Pancreas (tissue), 10 donors: ENCODE measurements around the gene PARD3. TPM values are rescaled to one million over a fixed set of nuclear protein-coding genes. Genes with fewer than 3 reads are reported as not detected.

Experiments
- ATAC-seq, 4 donors: fragments of 200-7000 bp; cut with Tn5 transposase; one replicate each; pipeline versions ENCODE4 v1.8.0 to v1.9.1; 2020; ENCODE audit warnings: mild to moderate bottlenecking in 4 of 4, moderate library complexity in 4 of 4
- DNase-seq, 6 donors: peaks; one replicate each; pipeline ENCODE4 v3.0.0-alpha.2; 2020
- FAIRE-seq: peaks from 2 replicates; lab custom pipeline; 2012; peaks lifted over from hg19 to GRCh38; lab: Jason Lieb, UNC
- H3K27ac ChIP-seq, 4 donors: fragments of 200-600 bp; sonication (generic); 1 replicate in 3 of 4; 2 replicates in 1 of 4; pipeline versions ENCODE4 v1.5.0 to v1.8.0; 2020
- H3K27me3 ChIP-seq, 4 donors: fragments of 200-600 bp; one replicate each; pipeline ENCODE4 v1.8.0; 2021
- H3K36me3 ChIP-seq, 3 donors: fragments of 200-600 bp; sonication (generic) in 1 of 3; one replicate each; pipeline versions ENCODE4 v1.5.0 to v1.8.0; 2020 to 2021
- H3K4me1 ChIP-seq, 3 donors: fragments of 200-600 bp; one replicate each; pipeline ENCODE4 v1.8.0; 2021
- H3K4me3 ChIP-seq, 4 donors: fragments of 200-600 bp; sonication (generic) in 2 of 4; one replicate each; pipeline versions ENCODE4 v1.5.0 to v1.8.0; 2020 to 2021
- H3K9me3 ChIP-seq, 4 donors: fragments of 200-600 bp; one replicate each; pipeline ENCODE4 v1.8.0; 2021
- WGBS, 2 donors: extraction: QIAGEN DNeasy Blood & Tissue Kit; methylation state at CpG; one replicate each; pipeline ENCODE4 v1.1.7; 2013; 5-methylcytosine and 5-hydroxymethylcytosine counted together
- intact Hi-C, 3 donors: fragments of 100-400 bp; cut with DNase I; formaldehyde crosslinking; loops; one replicate each; pipeline versions ENCODE4 v1.11.1 to v1.14.2; 2022
- polyA plus RNA-seq, 2 donors: library from polyadenylated mRNA; stranded (reverse); fragments of 200-250 nt; gene quantifications; one replicate each; pipeline ENCODE4 v1.2.3, GENCODE V29; 2013
- total RNA-seq, 6 donors: library from RNA; stranded (reverse); fragmentation: NEBNext Ultra II Directional in 4 of 6; extraction: Animal tissue kit (Norgen Biotek cat#: 25700) in 4 of 6; gene quantifications; one replicate each; pipeline versions ENCODE4 v1.2.1 to v1.2.4, GENCODE V29; 2021 to 2023
- TF ChIP-seq, protein P1 (sequence below), 4 donors: fragments of 200-600 bp; sonication (generic) in 3 of 4; IDR thresholded peaks; one replicate each; pipeline versions ENCODE4 v1.5.0 to v1.8.0; 2021; ENCODE audit warnings: antibody characterized with exemption in 4 of 4
- donor health status: healthy with polysubstance abuse.
- donor health status: DM: no; HTN: no; CAD: no; lungs with moderate emphysema.
- donor health status: DM: no; HTN: no; CAD: no.
- donor health status: control.
- donor health status: control.
- donor health status: Bipolar disorder and iron deficiency.
- donor health status: DM: yes; HTN: yes; CAD: no.
- donor health status: DM: no; HTN: no; CAD: no.
- donor health status: DM: no; HTN: no; CAD: no.
- donor health status: DM: yes; HTN: yes; CAD: no.

PARD3 gene
- total and polyA plus RNA-seq, 8 donors: 12.8 to 32.3 (median 23.4) TPM

DNA sequence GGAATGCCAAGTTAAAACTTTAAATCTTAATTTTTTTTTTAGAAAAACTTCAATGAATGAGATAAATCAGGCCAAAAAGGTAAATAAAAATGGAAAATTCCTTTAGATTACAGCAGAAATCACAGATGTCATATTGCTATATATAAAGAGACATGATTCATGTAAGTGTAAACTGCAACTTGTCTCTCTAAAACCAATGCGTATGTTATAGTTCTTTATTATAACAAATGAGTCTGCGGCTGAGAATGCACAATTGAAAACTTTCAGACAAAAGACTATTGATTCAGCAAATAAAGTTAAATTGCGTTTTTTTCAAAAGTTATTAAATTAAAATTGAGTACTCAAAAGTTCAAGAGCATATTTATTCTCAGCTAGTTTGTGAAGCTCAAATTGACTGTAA is 425.3 kb downstream of the PARD3 start:
- intact Hi-C loops: no loop called here
- DNase-seq (no peak), ATAC-seq (no peak), FAIRE-seq (peak; percentile 9)
- no peaks in the 10 kb centered on the region for H3K27me3 ChIP-seq
- no peak overlapping the region for H3K4me3 ChIP-seq
- no peak overlapping the region for H3K27ac ChIP-seq
- TF ChIP-seq, protein P1, sequence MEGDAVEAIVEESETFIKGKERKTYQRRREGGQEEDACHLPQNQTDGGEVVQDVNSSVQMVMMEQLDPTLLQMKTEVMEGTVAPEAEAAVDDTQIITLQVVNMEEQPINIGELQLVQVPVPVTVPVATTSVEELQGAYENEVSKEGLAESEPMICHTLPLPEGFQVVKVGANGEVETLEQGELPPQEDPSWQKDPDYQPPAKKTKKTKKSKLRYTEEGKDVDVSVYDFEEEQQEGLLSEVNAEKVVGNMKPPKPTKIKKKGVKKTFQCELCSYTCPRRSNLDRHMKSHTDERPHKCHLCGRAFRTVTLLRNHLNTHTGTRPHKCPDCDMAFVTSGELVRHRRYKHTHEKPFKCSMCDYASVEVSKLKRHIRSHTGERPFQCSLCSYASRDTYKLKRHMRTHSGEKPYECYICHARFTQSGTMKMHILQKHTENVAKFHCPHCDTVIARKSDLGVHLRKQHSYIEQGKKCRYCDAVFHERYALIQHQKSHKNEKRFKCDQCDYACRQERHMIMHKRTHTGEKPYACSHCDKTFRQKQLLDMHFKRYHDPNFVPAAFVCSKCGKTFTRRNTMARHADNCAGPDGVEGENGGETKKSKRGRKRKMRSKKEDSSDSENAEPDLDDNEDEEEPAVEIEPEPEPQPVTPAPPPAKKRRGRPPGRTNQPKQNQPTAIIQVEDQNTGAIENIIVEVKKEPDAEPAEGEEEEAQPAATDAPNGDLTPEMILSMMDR (IDR thresholded peaks at IDR 0.05): no peak
- no peaks in the 10 kb centered on the region for H3K9me3 ChIP-seq
- no peaks in the 10 kb centered on the region for H3K36me3 ChIP-seq
- H3K4me1 ChIP-seq: no peaks in the 10 kb centered on the region
- 95 to 97% methylated on average over 3 of the region's 3 CpGs for WGBS, 2 donors

DNA sequence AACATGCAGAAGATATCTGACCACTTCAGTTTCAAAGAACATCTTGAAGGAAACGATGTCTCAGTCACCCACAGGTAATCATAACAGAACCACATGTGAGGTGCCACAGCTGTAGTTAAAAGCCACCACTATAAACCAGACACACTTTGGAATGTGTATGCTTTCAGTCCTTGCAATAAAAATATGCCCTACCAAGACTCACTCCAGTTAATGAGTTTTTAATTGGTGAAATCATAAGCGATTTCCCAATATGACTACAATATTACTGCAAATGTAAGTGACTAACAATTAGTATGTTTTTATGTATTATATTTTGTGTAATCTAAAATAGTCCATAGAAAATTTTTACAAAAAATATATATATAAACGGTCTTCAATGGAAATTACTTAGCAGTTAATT is 428.2 kb downstream of the PARD3 start:
- Histone ChIP-seq H3K4me1 (no peaks in the 10 kb centered on the region), H3K9me3 (no peaks in the 10 kb centered on the region), H3K27me3 (no peaks in the 10 kb centered on the region), H3K4me3 (no peak overlapping the region), H3K27ac (no peak overlapping the region), H3K36me3 (no peaks in the 10 kb centered on the region)
- 95 to 99% methylated on average over 3 of the region's 3 CpGs for WGBS, 2 donors
- intact Hi-C loops: no loop called here
- TF ChIP-seq, protein P1 (IDR thresholded peaks at IDR 0.05): no peak
- ATAC-seq (no peak), FAIRE-seq (peak; percentile 23), DNase-seq (no peak)

DNA sequence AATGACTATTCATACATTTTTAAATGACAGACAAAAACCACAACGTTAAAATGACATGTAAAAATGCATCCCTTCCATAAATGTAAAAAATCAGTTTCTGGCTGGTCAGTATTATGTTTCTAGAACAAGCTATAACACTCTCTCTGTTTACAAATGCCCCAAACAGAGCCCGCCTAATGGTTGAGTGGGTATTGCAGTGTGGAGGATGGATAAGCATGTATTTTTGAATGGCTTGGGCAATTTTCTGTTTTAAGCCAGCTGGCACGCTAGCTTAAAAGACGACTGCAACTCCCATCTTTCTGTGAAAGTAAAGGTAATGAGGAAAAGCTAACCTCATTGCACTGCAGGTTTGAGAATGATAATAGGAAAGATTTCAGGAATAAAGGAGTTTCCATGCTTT is 430.7 kb downstream of the PARD3 start:
- ATAC-seq: peak in 1 of 4 donors; percentile 32
- TF ChIP-seq, protein P1 (IDR thresholded peaks at IDR 0.05): no peak
- 84 to 85% methylated on average over 4 of the region's 4 CpGs for WGBS, 2 donors
- Histone ChIP-seq H3K9me3 (no peaks in the 10 kb centered on the region), H3K4me1 (peaks cover 0 to 5% (median 0%) of the 10 kb centered on the region in 3 donors), H3K27me3 (no peaks in the 10 kb centered on the region), H3K4me3 (no peak overlapping the region), H3K27ac (no peak overlapping the region), H3K36me3 (no peaks in the 10 kb centered on the region)
- intact Hi-C loops: no loop called here
- FAIRE-seq: no peak
- no peak for DNase-seq

DNA sequence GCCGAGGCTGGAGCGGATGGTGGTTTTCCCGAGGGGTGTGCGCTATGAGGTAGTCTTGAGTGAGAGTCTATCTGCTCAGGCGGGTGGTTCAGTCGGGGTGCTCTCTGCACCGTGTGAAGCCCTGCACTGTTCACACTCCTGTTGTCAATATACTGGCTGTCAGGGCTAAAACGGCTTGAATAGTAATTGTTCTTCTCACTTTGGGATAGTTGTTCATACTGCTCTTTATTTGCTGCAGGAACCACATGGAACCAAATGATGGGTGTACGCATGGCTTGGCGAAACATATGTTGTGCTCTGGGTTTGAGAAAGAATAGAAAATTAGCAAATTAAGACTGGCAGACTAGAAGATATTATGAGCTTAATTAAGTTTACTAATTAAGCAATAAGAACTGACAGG is 432.5 kb downstream of the PARD3 start:
- Histone ChIP-seq H3K27ac (no peak overlapping the region), H3K4me1 (peaks cover 0 to 8% (median 0%) of the 10 kb centered on the region in 3 donors), H3K4me3 (no peak overlapping the region), H3K36me3 (no peaks in the 10 kb centered on the region), H3K27me3 (no peaks in the 10 kb centered on the region), H3K9me3 (no peaks in the 10 kb centered on the region)
- WGBS, 2 donors: 95 to 96% methylated on average over 10 of the region's 10 CpGs
- TF ChIP-seq, protein P1 (IDR thresholded peaks at IDR 0.05): no peak
- DNase-seq: no peak
- no peak for FAIRE-seq
- ATAC-seq: no peak
- intact Hi-C loops: no loop called here

DNA sequence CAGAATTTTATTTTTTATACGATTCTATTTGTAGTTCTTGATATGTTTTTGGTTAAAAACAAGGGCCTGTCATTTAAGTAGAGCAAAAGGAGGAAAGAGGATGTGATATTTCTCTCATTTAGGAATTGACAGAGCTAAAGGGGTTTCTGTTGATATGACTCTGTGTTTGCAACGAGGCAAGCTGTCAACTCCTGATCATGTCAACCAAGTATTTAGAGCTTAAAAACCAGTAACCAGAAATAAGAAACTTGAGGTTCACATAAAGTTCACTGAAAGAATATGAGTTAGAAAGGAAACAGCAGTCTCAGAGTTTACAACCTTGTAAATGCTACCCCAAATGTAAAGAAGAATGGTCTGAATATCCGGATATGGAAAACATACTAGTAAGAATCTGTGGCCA is 434.2 kb downstream of the PARD3 start:
- FAIRE-seq: no peak
- intact Hi-C loops: no loop called here
- 95 to 97% methylated on average over 3 of the region's 3 CpGs for WGBS, 2 donors
- TF ChIP-seq, protein P1 (IDR thresholded peaks at IDR 0.05): no peak
- Histone ChIP-seq H3K4me1 (peaks cover 0 to 8% (median 0%) of the 10 kb centered on the region in 3 donors), H3K27ac (no peak overlapping the region), H3K4me3 (no peak overlapping the region), H3K9me3 (no peaks in the 10 kb centered on the region), H3K27me3 (no peaks in the 10 kb centered on the region), H3K36me3 (no peaks in the 10 kb centered on the region)
- DNase-seq: no peak
- no peak for ATAC-seq
